Measurements from ENCODE around the gene DNM3.

DNA sequence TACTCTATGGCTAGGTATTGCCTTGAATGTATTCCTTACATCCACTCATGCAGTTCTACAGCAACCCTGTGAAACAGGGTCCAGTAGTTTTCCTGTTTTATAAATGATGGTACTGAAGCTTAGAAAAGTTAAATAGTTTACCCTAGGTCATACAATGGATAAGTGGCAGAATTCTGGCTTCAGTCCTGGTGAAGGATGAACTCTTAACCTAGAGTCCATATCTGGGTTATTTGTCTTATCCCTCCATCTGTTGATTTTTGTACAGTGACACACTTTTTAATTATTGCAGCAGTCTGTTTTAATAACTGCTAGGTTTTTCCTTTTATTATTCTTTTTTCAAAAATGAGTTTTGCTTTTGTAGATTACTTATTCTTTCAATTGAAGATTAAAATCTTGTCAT is 263.9 kb downstream of the DNM3 start:
- TF ChIP-seq MYC (IDR thresholded peaks at IDR 0.05; ENCODE audit: low read depth, low read length) (no peak), POLR2A (IDR thresholded peaks at IDR 0.05; ENCODE audit: extremely low read depth, insufficient read length) (no peak)
- TF ChIP-seq, protein P1, sequence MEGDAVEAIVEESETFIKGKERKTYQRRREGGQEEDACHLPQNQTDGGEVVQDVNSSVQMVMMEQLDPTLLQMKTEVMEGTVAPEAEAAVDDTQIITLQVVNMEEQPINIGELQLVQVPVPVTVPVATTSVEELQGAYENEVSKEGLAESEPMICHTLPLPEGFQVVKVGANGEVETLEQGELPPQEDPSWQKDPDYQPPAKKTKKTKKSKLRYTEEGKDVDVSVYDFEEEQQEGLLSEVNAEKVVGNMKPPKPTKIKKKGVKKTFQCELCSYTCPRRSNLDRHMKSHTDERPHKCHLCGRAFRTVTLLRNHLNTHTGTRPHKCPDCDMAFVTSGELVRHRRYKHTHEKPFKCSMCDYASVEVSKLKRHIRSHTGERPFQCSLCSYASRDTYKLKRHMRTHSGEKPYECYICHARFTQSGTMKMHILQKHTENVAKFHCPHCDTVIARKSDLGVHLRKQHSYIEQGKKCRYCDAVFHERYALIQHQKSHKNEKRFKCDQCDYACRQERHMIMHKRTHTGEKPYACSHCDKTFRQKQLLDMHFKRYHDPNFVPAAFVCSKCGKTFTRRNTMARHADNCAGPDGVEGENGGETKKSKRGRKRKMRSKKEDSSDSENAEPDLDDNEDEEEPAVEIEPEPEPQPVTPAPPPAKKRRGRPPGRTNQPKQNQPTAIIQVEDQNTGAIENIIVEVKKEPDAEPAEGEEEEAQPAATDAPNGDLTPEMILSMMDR (IDR thresholded peaks at IDR 0.05; ENCODE audit: low read depth, low read length), result no peak
